Measurements from ENCODE around the gene SOD2. TPM values are rescaled to one million over a fixed set of nuclear protein-coding genes. Genes with fewer than 3 reads are reported as not detected.
"Not testable (repeated sequence)": the region's sequence is repeated elsewhere in the genome, so short reads cannot be mapped to it uniquely, and the experiment has no call there.

SOD2 gene
- total RNA-seq, 2 experiments from 2014 or later = 76.5 to 84.8 TPM

DNA sequence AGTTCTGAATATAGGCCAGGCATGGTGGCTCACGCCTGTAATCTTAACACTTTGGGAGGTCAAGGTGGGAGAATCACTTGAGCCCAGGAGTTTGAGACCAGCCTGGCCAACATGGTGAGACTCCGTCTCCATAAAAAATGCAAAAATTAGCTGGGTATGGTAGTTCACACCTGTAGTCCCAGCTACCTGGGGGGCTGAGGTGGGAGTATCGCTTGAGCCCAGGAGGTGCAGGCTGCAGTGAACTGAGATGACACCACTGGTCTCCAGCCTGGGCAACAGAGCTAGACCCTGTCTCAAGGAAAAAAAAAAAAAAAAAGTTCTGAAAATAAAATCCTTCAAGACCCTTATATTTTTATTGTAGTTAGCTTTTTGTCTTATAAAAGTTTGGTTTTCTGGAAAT is 22.6 kb upstream of the SOD2 start:
- Mint-ChIP-seq H3K36me3 (ENCODE audit: low read depth) (peaks cover 3% of the 10 kb centered on the region), H3K4me3 (no peak overlapping the region), H3K27ac (no peak overlapping the region), H3K4me1 (peaks cover 10% of the 10 kb centered on the region), H3K9me3 (no peaks in the 10 kb centered on the region), H3K27me3 (no peaks in the 10 kb centered on the region)
- CTCF ChIA-PET = interaction anchor here (0.6 kb wide), 1 partner anchor 17 kb away, joined by 4 read pairs; no protein-coding TSS in a partner anchor
- POLR2A ChIA-PET = interaction anchor here (0.6 kb wide), 1 partner anchor 28 kb away, joined by 3 read pairs; no protein-coding TSS in a partner anchor
- DNase-seq = no peak

DNA sequence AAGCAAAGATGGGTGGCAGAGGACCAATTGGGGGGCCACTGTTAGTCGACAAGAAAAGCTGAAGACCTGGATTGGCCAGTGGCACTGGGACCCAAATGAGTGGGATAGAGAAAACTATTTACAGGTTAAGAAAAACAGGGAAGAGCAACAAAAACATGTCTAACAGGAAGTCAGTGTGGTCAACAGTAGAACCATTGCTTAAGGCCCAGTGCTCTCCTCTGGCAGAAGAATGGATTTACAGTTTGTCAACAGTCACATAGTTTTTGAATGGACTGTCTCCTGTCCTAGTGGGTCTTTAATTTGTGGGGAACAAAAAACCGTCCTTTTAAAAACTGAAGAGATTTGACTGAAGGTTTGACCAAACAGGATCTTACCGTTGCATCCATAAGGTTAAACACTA is 22.1 kb upstream of the SOD2 start:
- no peaks in the 10 kb centered on the region for H3K9me3 Mint-ChIP-seq
- DNase-seq = no peak
- no peak overlapping the region for H3K27ac Mint-ChIP-seq
- H3K4me3 Mint-ChIP-seq = no peak overlapping the region
- ChIA-PET POLR2A (no interaction called here), CTCF (no interaction called here)
- H3K4me1 Mint-ChIP-seq = peaks cover 10% of the 10 kb centered on the region
- peaks cover 3% of the 10 kb centered on the region for H3K36me3 Mint-ChIP-seq (ENCODE audit: low read depth)
- H3K27me3 Mint-ChIP-seq = no peaks in the 10 kb centered on the region

DNA sequence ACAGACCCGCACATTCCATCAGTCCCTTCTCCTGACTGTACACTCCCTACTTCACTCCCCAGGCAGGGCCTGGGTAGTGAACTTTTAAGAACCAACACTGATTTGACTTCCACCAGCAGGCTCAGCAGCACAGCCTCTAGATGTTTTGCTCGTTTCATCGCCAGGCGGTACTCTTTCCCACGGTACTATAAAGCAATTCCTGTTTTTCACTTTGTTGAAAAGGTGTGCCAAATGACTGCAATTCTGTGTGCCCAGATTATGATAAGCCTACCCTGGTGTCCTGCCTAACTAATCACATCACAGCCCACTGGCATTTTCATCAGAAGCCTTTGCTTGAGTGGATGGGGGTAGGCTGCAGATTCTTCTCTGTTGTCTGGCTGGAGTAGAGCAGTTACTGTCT is 21.4 kb upstream of the SOD2 start:
- ChIA-PET POLR2A (no interaction called here), CTCF (no interaction called here)
- no peak overlapping the region for H3K27ac Mint-ChIP-seq
- peaks cover 7% of the 10 kb centered on the region for H3K36me3 Mint-ChIP-seq (ENCODE audit: low read depth)
- peaks cover under 1% of the 10 kb centered on the region for H3K27me3 Mint-ChIP-seq
- peaks cover 10% of the 10 kb centered on the region for H3K4me1 Mint-ChIP-seq
- no peak overlapping the region for H3K4me3 Mint-ChIP-seq
- no peak for DNase-seq
- H3K9me3 Mint-ChIP-seq = peaks cover under 1% of the 10 kb centered on the region

DNA sequence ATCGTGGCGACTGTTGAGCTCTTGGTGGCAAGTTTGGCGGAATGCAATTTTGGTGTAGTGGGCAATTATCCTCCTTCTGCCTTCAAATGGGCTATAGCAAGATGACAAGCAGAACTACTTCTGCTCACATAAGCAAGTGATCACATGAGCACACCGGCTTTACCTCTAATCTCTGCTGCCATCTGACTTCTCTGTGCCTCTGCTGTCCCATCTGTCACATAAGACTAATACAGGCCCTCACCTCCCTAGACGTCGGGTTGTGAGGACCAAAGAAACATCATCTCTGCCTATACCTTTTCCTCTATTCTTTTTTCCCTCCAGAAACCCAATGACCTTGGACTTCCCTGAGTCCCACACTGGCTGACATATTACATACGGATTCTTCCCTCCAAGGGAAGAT is 20.9 kb upstream of the SOD2 start:
- no peak overlapping the region for H3K4me3 Mint-ChIP-seq
- no peak overlapping the region for H3K27ac Mint-ChIP-seq
- peaks cover 9% of the 10 kb centered on the region for H3K36me3 Mint-ChIP-seq (ENCODE audit: low read depth)
- POLR2A ChIA-PET = interaction anchor here (1.8 kb wide), 1 partner anchor 12 kb away, joined by 6 read pairs; no protein-coding TSS in a partner anchor
- DNase-seq = no peak
- peaks cover 2% of the 10 kb centered on the region for H3K9me3 Mint-ChIP-seq
- H3K4me1 Mint-ChIP-seq = peaks cover 10% of the 10 kb centered on the region
- H3K27me3 Mint-ChIP-seq = peaks cover 2% of the 10 kb centered on the region
- CTCF ChIA-PET = no interaction called here

DNA sequence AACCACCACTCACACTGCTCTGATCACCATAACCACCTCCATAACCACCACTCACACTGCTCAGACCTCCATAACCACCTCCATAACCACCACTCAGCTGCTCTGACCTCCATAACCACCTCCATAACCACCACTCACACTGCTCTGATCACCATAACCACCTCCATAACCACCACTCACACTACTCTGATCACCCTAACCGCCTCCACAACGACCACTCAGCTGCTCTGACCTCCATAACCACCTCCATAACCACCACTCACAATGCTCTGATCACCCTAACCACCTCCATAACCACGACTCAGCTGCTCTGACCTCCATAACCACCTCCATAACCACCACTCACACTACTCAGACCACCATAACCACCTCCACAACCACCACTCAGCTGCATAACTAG is 19.3 kb upstream of the SOD2 start:
- H3K27ac Mint-ChIP-seq; DNase-seq; CTCF ChIA-PET; H3K4me3 Mint-ChIP-seq; H3K27me3 Mint-ChIP-seq; H3K9me3 Mint-ChIP-seq; H3K36me3 Mint-ChIP-seq (ENCODE audit: low read depth): not testable (repeated sequence)
- POLR2A ChIA-PET = interaction anchor here (1.8 kb wide), 1 partner anchor 14 kb away, joined by 6 read pairs; no protein-coding TSS in a partner anchor
- peaks cover 10% of the 10 kb centered on the region for H3K4me1 Mint-ChIP-seq

DNA sequence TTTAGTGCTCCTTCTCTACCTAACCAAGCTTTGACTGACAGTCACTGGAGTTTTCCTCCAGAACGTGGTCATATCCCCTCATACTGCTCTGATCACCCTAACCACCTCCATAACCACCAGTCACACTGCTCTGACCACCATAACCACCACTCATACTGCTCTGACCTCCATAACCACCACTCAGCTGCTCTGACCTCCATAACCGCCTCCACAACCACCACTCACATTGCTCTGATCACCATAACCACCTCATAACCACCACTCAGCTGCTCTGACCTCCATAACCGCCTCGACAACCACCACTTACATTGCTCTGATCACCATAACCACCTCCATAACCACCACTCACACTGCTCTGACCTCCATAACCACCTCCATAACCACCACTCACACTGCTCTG is 17.6 kb upstream of the SOD2 start:
- DNase-seq; H3K4me1 Mint-ChIP-seq; H3K36me3 Mint-ChIP-seq (ENCODE audit: low read depth); H3K27ac Mint-ChIP-seq; H3K4me3 Mint-ChIP-seq; H3K9me3 Mint-ChIP-seq; CTCF ChIA-PET: not testable (repeated sequence)
- H3K27me3 Mint-ChIP-seq = peaks cover 12% of the 10 kb centered on the region
- POLR2A ChIA-PET = interaction anchor here (1.2 kb wide), 1 partner anchor 18 kb away, joined by 4 read pairs; no protein-coding TSS in a partner anchor

DNA sequence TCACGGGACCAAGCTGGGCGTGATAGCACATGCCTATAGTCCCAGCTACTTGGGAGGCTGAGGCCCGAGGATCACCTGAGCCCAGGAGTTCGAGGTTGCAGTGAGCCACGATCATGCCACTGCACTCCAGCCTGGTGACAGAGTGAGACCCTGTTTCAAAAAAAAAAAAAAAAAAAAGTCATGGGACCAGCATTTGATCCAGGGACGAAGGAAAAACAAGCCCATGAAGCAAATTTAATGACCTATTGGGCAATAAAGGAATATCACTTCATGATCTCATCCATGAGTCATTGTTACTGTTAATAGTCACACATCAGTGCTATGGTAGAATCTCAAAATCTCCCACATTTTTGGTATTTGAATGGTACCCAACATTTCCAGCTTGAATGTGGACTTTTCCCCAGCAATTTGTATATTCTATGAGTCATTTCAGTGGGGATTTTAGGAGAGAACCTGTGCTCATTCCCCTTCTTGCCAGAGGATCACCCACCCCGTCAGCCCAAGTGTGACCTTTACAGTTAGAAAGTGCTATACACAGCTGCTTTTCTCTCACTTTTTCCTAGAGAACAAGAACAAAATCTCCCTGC is 8.5 kb upstream of the SOD2 start:
- ChIA-PET POLR2A (interaction anchor here (1.0 to 1.4 kb wide), 3 partner anchors 9 to 28 kb away, joined by 3 to 5 read pairs (median 3); partner anchors contain the start of gene WTAP), CTCF (interaction anchor here (1.0 to 1.2 kb wide), 2 partner anchors 19 to 21 kb away, joined by 3 to 4 read pairs; no protein-coding TSS in a partner anchor)
- no peak overlapping the region for H3K4me3 Mint-ChIP-seq
- DNase-seq = no peak
- H3K36me3 Mint-ChIP-seq (ENCODE audit: low read depth) = peaks cover 6% of the 10 kb centered on the region
- H3K27ac Mint-ChIP-seq = no peak overlapping the region
- no peaks in the 10 kb centered on the region for H3K9me3 Mint-ChIP-seq
- H3K4me1 Mint-ChIP-seq = peaks cover 8% of the 10 kb centered on the region
- no peaks in the 10 kb centered on the region for H3K27me3 Mint-ChIP-seq

DNA sequence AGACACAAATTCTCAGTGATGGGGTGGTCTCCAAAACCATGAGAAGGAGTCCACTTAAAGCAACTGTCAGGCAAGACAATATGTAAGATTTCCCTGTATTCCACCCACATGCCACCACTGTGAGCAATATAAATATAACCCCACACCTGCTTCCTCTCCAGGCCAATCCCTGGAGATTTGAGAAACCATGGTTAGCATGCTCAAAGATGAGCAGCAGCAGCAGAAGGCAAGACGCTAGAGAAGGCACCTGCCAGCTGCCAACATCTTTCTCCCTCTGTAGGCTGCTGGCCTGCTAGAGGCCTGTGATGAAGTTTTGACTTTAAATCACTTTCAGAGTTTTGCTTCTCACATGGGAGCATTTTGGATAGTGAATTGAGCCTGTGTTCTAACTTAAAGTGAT is 7.9 kb upstream of the SOD2 start:
- no peak overlapping the region for H3K4me3 Mint-ChIP-seq
- CTCF ChIA-PET = interaction anchor here (1.0 to 1.2 kb wide), 2 partner anchors 19 to 22 kb away, joined by 3 to 4 read pairs; no protein-coding TSS in a partner anchor
- POLR2A ChIA-PET = interaction anchor here (1.0 to 1.4 kb wide), 2 partner anchors 9 to 26 kb away, joined by 3 to 5 read pairs; partner anchors contain the start of gene WTAP
- H3K4me1 Mint-ChIP-seq = peaks cover 8% of the 10 kb centered on the region
- H3K27me3 Mint-ChIP-seq = no peaks in the 10 kb centered on the region
- H3K9me3 Mint-ChIP-seq = no peaks in the 10 kb centered on the region
- peaks cover 3% of the 10 kb centered on the region for H3K36me3 Mint-ChIP-seq (ENCODE audit: low read depth)
- DNase-seq = no peak
- no peak overlapping the region for H3K27ac Mint-ChIP-seq

DNA sequence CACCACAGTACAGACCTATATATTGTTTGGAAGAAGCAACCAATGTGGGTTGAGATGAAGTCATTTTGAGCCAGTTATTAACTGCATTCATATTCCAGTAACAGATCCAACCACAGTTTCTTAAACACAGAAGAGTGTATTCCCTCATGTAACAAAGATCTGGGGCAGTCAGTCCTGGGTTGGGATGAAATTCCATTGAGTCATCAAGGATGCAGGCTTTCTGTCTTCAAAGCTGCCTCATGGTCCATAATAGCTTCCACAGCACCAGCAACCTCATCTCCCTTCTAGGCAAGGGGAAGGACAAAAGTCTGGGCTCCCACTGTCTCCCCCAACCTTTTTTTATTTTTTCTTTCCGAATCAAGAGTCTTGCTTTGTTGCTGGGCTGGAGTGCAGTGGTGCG is 2.9 kb upstream of the SOD2 start:
- POLR2A ChIA-PET = interaction anchor here (1.3 to 9.5 kb wide), 2 partner anchors 31 to 93 kb away, joined by 4 to 186 read pairs; partner anchors contain the start of gene WTAP
- H3K4me1 Mint-ChIP-seq = peaks cover 38% of the 10 kb centered on the region
- no peak overlapping the region for H3K27ac Mint-ChIP-seq
- peaks cover 12% of the 10 kb centered on the region for H3K36me3 Mint-ChIP-seq (ENCODE audit: low read depth)
- CTCF ChIA-PET = interaction anchor here (1.0 kb wide), 1 partner anchor 22 kb away, joined by 4 read pairs; no protein-coding TSS in a partner anchor
- no peaks in the 10 kb centered on the region for H3K9me3 Mint-ChIP-seq
- no peaks in the 10 kb centered on the region for H3K27me3 Mint-ChIP-seq
- H3K4me3 Mint-ChIP-seq = no peak overlapping the region
- DNase-seq = no peak

DNA sequence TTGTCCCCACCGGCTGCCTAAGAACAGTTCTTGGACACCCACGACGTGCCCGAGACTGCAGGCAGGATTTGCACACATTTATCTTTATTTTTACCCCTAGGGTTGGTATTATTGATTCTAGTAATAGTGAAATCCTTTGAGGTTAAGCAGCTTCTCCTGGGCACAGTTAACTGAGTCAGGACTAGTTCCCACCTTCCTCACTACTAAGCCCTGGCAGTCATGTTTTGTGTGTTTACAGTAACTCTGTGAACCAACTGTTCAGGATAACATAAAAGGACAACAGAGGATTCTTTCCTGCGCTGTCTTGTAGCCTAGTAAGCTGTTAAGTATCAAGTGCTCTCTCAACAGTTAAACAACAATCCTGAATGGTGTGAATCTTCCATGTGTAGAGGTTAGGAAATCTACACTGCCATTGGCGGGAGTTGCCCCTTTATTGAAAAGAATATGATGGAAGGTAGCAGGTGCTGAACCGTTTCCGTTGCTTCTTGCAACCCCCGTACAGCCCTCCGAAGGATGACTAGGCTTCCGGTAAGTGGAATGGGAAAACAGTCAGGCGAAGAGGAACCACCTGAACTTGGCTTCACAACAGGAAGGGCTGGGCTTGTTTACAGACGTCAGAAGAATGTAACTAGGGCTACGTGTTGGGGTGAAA is 979 bp upstream of the SOD2 start:
- H3K9me3 Mint-ChIP-seq = no peaks in the 10 kb centered on the region
- ChIA-PET CTCF (interaction anchor here (0.7 to 3.5 kb wide), 4 partner anchors 10 to 67 kb away, joined by 3 to 20 read pairs (median 4); partner anchors contain the start of gene WTAP), POLR2A (interaction anchor here (0.9 to 9.5 kb wide), 6 partner anchors 15 to 322 kb away, joined by 3 to 186 read pairs (median 15); partner anchors contain the start of genes ACAT2, MRPL18, TCP1 and WTAP)
- H3K4me3 Mint-ChIP-seq = peak overlapping the region; percentile 97
- H3K27ac Mint-ChIP-seq = peak overlapping the region; percentile 97
- peaks cover 19% of the 10 kb centered on the region for H3K36me3 Mint-ChIP-seq (ENCODE audit: low read depth)
- peaks cover 45% of the 10 kb centered on the region for H3K4me1 Mint-ChIP-seq
- no peaks in the 10 kb centered on the region for H3K27me3 Mint-ChIP-seq
- peak; percentile 45 for DNase-seq

DNA sequence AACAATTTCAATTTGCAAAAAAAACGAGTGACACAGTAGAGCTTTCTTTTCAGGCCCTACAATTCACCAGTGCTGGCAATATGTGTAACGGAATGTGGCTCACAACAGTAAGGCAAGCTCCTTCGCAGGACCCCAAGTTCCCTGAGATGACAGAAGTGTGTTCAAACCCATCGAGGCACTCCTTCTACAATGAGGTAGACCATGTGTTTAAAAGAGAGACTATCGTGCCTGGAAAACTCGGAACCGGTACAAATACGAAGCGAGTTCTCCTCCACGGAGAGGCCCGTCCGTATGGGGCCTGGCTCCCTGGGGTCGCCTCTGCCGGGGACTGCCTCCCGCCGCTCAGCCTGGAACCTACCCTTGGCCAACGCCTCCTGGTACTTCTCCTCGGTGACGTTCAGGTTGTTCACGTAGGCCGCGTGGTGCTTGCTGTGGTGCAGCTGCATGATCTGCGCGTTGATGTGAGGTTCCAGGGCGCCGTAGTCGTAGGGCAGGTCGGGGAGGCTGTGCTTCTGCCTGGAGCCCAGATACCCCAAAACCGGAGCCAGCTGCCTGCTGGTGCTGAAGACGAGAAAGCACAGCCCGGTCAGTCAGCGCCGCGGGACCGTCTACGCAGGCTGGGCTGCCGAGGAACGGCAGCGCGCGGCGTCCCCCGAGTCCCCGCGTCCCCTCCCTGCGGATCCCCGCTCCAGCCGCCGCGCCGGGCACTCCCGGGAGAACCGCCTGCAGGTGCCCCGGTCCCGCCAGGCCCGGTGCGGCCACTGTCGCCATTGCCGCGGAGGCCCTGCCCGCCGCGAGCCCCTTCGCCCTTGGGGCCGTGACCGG is 526 bp downstream of the SOD2 start:
- Mint-ChIP-seq H3K4me1 (peaks cover 56% of the 10 kb centered on the region), H3K4me3 (peak overlapping the region; percentile 97), H3K9me3 (no peaks in the 10 kb centered on the region), H3K36me3 (ENCODE audit: low read depth) (peaks cover 28% of the 10 kb centered on the region), H3K27me3 (no peaks in the 10 kb centered on the region), H3K27ac (peak overlapping the region; percentile 95)
- ChIA-PET POLR2A (interaction anchor here (0.9 to 9.5 kb wide), 11 partner anchors 8 to 377 kb away, joined by 3 to 186 read pairs (median 4); partner anchors contain the start of genes ACAT2, MRPL18, TCP1 and WTAP), CTCF (interaction anchor here (0.7 to 4.9 kb wide), 14 partner anchors 28 to 763 kb away, joined by 3 to 34 read pairs (median 6); partner anchors contain the start of genes ACAT2, MRPL18, TCP1 and WTAP)
- DNase-seq = peak; percentile 70

DNA sequence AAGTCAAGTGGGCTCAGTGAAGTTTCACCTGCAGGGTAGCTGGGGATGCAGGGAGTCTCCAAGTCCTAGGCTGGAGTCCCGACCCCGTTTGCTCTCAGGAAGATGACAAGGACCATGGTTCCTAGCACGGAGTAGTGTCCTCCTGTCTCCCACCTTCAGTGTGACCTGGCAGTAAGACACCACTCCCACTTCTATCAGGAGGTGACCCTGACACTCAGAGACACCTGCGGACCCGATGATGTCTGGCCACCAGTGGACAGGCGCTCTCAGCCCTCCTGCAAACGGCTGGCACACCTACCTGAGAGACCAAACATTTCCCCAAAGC is 1.1 kb downstream of the SOD2 start:
- Mint-ChIP-seq H3K4me1 (peaks cover 57% of the 10 kb centered on the region), H3K36me3 (ENCODE audit: low read depth) (peaks cover 34% of the 10 kb centered on the region), H3K27me3 (no peaks in the 10 kb centered on the region), H3K4me3 (peak overlapping the region; percentile 97), H3K27ac (peak overlapping the region; percentile 95), H3K9me3 (no peaks in the 10 kb centered on the region)
- DNase-seq = no peak
- ChIA-PET POLR2A (interaction anchor here (0.9 to 9.5 kb wide), 10 partner anchors 9 to 378 kb away, joined by 3 to 186 read pairs (median 8); partner anchors contain the start of genes ACAT2, MRPL18, TCP1 and WTAP), CTCF (interaction anchor here (0.6 to 4.9 kb wide), 18 partner anchors 7 to 764 kb away, joined by 3 to 34 read pairs (median 6); partner anchors contain the start of genes ACAT2, MRPL18, TCP1 and WTAP)
